Measurements from ENCODE around the gene MYO7A. TPM values are rescaled to one million over a fixed set of nuclear protein-coding genes. Genes with fewer than 3 reads are reported as not detected.

The MYO7A gene
- total RNA-seq, 1 donor from 2014 or later = 0.18 TPM

DNA sequence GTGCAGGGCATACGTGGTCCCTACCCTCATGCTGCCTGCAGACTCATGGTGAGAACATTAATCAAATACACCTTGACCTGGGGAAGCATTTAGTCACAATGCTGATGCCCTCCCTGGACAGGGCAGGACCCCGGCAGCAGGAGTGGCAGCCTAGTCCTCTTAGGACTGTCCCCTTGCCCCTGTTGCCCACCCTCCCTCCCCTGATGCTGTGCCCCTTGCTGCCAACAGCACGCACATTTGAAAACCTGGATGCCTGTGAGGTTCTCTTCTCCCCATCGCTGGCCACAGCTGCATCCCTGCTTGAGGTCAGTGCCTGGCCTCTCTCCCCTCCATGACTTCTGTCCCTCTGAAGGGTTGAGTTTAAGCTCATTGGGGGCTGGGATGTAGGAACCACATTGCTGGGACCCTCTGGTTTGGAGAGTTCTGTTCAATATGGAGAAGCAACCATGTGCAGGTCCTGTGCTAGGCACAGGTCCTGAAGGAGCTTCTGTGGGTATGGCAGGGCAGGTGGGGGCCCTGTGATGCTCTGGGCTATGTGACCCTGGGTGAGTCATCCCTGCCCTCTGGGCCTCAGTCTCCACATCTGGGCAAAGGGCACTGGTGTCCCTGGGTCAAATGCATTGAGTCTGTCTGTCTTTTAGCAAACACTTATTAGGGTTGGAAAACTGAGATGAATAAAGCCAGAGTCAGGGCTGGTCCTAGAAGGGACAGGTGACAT lies 31.3 kb downstream of the MYO7A start:
- DNase-seq (ENCODE audit: extremely low read depth, low read depth, low spot score) = no peak

DNA sequence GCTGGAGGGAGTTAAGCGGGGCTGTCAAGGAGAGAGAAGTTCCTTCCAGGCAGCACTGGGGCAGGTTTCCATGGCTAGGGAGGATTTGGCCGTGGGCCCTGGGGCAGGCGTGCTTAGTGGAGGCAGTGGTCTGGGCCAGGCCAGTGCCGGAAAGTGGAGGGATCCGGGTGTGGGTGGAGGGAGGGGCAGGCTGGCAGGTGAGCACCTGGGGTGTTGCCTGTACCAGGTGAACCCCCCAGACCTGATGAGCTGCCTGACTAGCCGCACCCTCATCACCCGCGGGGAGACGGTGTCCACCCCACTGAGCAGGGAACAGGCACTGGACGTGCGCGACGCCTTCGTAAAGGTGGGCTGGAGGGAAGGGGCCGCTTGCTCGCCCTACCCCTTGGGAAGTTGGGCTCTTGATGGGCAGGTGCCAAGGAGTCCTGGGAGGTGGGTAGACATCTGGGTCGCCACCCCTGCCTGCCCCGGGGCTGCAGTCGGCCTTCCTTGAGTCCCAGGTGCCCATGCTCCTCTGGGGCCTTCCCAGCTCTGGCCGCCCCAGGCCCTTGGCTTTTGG lies 32.0 kb downstream of the MYO7A start:
- DNase-seq (ENCODE audit: extremely low read depth, low read depth, low spot score) = no peak

DNA sequence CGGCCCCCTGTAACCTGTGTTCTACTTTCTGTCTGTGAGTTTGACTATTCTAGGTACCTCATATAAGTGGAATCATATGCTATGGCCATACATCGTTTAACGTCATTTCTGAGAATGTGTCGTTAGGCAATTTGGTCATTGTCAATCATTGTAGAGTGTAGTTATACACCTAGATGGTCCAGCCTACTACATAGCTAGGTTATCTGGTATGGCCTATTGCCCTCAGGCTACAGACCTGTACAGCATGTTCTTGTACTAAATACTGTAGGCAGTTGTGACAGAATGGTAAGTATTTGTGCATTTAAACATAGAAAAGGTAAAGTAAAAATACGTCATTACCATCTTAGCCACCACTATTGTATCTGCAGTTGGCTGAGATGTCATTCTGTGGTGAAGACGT lies 35.2 kb downstream of the MYO7A start:
- no peak for DNase-seq (ENCODE audit: extremely low read depth, low read depth, low spot score)

DNA sequence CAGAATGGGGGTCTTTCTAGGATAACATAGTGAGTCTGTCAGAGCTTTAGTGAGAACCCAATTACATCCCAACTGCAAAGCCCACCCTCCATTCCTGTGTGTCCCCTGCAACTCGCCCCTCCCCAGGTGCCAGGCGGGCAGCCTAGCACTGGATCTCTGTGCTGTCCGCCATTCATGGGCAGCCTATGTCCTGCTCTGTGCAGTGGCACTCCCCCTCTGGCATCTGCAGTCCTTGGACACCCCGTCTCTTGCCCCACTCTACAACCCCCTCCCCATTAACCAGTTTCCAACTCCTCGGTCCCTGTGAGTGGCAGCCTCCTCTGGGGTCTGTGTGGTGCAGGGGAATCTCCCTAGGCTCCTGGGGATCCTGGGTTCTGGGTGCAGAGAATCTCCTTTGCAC lies 37.0 kb downstream of the MYO7A start:
- no peak for DNase-seq (ENCODE audit: extremely low read depth, low read depth, low spot score)

DNA sequence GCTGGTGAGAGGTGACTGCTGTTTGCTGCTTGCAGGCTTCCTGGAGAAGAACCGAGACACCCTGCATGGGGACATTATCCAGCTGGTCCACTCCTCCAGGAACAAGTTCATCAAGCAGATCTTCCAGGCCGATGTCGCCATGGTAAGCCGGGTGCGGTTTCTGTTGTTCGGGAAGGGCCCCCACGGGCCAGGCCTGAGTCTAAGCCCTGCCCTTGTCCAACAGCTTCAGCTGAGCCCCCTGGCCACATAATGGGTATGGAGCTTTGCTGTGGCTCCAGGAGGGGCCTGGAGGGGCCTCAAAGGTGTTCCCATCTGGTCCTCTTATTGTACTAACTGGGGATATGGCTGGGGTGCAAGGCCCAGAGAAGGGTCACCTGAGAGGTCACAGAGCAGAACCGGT lies 38.0 kb downstream of the MYO7A start:
- no peak for DNase-seq (ENCODE audit: extremely low read depth, low read depth, low spot score)

DNA sequence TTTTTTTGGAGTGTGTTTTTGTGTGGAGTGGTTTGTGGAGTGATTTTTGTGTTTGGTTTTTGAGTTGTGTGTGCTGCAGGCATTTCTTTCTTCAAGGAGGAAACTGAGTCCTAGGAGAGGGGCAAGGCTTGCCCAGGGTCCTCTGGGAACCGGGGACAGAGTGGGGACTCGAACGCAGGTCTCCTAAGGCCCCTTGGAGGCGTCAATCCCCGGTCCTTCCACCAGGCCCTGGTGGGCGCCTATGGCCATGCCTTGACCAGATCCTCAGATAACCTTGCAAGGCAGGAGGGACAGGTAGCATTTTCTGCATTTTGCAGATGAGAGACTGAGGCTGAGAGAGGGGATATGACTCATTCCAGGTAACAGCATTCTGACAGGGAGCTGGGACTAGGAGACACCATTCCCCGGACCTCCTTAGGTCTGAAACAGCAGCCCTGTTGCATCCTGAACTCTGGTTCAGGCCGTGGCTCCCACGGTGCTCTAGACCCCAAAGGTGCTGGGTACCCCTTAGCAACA lies 39.1 kb downstream of the MYO7A start:
- DNase-seq (ENCODE audit: extremely low read depth, low read depth, low spot score) = no peak

DNA sequence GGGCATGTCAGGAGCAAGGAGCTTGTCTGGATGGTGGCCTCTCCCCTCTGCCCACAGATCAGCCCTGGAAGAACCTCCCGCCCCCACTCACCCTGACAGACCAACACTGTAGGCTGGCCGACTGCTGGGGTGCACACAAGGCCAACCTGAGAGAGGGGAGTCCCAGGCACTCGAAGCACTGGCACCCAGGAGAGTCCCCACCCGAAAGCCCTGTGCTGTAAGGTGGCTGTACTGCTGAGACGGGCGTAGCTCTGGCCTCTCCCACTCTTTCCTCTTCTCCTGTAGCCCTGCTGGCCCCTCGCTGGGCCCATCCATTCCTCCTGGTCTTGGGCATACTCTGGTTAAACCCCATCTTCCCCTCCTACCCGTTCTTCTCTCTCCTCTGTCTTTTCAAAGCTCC lies 39.7 kb downstream of the MYO7A start:
- DNase-seq (ENCODE audit: extremely low read depth, low read depth, low spot score) = no peak

DNA sequence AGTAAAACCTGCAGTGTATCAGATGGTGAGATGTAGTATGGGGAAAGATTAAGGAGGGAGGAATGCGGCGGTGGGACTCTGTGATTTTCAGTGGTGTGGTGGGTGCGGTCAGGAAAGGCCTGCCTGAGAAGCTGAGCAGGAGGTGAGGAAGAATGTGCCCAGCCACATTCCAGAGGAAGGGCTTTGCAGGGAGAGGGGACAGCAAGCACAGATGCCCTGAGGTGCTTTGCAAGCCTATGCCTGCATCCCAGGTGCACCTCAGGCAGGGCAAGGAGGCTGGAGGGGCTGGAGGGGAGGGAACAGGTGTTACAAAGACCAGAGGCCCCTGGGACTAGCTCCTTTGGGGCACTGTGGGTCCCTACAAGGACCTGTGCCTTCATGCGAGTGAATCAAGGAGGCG lies 42.1 kb downstream of the MYO7A start:
- no peak for DNase-seq (ENCODE audit: extremely low read depth, low read depth, low spot score)

DNA sequence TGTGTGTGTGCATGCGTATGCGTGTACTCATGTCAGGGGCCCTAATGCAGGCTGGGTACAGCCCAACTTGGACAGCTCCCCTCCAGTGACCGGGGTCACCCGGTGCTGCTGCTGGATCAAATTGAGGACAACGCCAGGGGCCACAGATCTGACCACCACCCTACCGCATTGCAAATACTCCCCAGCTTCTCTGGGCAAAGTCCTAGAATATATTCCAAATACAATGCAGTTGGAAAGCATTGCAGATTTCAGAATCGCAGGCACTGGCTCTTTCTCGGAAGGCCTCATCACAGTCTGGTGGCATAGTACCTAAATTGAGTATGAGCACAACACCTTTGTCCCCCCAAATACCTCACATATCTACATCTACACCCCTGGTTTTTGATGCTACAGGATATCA lies 43.2 kb downstream of the MYO7A start:
- DNase-seq (ENCODE audit: extremely low read depth, low read depth, low spot score) = no peak

DNA sequence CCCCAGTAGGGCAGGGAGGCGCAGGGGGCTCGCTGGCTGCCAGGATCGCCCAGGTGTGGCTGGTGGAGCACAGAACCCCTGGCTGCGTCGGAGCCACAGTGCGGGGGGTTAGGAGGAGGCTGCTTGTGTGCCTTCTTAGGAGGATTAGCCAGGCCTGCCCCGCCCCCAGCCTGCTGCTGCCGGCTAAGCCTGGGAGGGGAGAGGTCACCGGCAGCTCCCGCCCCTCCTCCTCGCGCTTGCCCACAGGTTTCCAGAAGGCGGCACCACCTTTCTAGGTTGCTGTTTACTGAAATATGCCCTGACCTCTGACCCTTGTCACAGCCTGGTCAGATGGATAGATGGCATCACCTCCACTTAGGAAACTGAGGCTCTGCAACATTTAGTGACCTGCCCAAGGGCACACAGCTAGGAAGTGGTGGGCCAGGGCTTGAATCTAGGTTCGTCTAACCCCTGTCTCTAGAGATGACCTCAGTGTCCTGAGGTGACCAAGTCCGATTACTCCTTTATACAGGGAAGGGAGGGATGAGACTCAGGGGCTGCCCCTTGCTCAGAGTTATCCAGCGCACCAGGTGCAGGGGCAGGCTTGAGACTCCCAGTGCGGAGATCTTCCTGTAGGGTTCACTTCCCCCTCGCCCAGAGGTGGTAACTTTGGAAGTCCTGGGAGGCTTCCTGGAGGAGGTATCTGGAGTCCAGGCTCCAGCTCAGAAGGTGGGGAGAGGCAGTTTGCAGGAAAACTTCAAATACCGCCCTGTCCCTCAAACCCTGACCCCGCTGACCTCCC lies 44.0 kb downstream of the MYO7A start:
- DNase-seq (ENCODE audit: extremely low read depth, low read depth, low spot score) = no peak

DNA sequence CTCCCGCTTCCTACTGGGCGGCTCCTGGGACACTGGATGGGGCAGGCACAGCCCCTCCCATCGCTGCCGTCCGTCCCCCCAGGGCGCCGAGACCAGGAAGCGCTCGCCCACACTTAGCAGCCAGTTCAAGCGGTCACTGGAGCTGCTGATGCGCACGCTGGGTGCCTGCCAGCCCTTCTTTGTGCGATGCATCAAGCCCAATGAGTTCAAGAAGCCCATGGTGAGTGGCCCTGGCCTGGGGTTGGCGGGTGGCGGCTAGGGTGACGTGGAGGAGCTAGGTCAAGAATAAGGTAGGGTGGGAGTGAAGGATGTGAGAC lies 44.6 kb downstream of the MYO7A start:
- no peak for DNase-seq (ENCODE audit: extremely low read depth, low read depth, low spot score)

DNA sequence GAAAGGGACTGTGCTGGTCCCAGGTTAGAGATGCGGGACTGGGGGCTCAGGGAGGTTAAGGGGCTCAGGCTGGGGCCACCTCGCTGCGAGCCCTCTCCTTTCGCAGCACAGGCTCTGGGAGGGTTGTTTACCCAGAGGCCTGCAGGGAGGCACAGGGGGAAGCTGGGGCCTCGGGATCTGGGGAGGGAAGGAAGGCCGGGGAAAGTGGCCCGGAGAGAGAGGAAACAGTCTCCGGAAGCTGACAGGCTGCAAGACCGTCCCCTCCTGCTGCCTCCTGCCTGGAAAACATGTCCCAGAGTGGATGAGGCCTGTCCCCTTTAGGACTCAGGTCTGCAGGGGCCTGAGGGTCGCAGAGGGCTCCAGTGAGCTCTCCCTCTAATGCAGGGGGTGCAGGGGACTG lies 45.4 kb downstream of the MYO7A start:
- no peak for DNase-seq (ENCODE audit: extremely low read depth, low read depth, low spot score)

DNA sequence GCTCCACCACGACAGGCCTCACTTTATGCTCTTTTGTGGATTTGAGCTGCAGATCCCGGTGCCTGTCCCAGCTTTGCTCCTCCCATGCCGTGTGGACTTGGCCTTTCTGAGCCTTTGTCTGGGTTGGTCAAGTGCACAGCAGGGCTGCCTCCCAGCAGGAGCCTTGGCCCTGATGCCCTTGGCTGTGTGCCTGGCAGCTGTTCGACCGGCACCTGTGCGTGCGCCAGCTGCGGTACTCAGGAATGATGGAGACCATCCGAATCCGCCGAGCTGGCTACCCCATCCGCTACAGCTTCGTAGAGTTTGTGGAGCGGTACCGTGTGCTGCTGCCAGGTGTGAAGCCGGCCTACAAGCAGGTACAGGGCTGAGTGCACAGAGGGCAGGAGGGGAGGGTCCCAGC lies 46.5 kb downstream of the MYO7A start:
- DNase-seq (ENCODE audit: extremely low read depth, low read depth, low spot score) = no peak

DNA sequence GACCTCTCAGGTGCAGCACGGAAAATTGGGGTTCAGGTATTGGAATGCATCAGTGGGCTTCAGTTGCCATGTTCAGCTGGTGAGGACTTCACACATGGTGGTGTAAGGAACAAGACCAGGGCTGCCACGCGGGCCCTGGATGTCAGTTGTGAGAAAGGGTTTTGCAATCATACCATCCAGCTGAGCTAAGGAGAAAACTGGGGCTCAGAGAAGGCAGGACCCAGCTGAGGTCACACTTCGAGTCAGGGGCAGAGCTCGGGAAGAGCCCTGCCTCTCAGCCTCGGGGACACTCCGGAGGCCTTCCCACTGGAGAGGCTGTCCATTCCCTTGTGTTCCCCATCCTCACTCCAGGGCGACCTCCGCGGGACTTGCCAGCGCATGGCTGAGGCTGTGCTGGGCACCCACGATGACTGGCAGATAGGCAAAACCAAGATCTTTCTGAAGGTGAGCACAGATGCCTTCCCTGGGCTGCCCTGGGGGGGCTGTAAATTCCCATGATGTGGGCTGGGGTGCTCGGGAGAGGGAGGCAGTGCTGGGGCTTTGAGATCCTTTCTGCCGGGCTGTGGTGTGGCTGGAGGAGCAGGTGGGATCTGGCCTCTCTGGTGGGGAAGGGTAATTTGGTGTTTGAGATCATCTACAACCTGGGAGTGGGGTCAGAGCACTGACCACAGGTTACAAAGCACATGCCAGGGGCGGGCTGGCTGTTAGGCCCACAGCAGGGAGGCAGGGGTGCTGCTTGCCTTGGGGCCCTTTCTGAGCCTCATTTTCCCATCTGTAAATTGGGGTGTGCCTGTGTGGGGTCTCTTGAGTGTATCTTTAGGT lies 47.2 kb downstream of the MYO7A start:
- DNase-seq (ENCODE audit: extremely low read depth, low read depth, low spot score) = no peak

DNA sequence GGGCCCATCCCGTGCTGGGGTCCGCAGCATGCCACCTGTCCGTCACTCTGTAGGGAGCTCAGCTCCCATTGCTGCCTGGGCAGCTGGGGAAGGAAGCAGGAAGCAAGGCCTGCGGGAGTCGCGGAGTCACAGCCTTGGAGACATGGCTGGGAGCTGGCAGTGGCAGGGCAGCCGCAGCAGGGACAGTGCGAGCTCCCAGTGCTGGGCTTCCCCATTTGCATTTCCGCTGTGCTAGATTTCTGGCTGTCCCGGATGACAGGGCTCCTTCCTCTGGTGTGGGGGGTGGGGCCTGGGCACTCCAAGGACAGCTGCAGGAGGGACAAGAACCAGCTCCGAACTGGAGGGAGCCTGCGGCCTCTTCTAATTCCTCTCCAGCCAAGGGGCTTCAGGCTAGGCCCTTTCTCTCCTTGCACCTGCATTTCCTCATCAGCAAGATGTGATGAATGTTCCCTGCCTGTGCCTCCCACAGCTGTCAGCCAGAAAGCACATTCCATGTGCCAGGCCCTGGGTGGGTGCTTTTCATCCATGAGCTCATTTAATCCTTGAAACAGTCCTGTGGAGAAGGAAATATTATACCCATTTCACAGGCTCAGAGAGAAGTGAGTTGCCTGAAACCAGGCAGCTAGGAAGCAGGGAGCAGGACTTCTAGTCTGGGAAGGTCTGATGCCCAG lies 48.0 kb downstream of the MYO7A start:
- no peak for DNase-seq (ENCODE audit: extremely low read depth, low read depth, low spot score)

DNA sequence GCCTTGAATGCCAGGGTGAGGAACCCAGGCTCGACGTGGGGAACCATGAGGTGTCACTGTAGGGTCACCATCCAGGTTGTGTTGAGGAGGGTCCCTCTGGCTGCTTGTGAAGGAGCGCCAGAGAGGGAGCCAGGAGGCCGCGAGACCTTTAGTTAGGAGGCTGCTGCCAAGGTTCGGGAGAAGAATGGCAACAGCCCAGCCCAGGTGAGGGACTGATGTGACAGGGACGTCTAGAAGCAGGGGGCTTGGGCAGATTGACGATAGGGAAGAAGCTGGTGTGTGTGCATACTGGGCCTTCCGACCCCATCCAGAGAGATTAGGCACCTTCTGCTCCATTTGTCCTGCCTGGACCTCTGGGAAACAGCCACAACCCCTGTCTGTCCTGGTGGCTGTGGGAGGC lies 49.0 kb downstream of the MYO7A start:
- DNase-seq (ENCODE audit: extremely low read depth, low read depth, low spot score) = no peak

DNA sequence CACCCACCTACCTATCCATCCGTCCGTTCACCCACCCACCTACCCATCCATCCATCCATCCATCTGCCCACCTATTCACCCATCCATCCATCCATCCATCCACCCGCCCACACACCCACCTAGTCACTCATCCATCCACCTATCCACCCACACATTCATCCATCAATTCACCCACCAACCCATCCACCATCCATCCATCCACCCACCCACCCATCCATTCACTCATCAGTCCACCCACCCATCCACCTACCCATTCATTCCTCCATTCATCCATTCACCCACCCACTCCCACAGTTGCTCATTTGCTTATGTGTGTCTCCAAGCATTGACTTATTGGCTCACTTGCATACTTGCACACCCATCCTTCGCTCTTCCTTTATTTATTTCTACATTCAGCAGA lies 50.1 kb downstream of the MYO7A start:
- DNase-seq (ENCODE audit: extremely low read depth, low read depth, low spot score) = no peak

DNA sequence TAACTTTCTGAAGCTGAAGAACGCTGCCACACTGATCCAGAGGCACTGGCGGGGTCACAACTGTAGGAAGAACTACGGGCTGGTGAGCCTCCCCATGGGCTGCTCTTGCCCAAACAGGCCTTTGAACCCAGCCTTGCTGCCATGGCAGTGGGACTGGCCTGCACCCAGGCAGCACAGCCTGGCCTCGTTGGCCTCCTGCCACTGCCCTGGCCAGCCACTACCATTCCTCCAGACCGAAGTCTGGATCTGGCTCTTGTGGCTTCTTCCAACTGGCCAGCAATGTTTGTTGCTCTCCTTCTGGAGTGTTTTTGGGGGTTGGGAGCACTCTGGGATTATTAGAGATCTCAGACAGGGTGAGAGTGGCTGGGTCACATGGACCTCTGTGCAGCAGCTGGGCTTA lies 51.0 kb downstream of the MYO7A start:
- no peak for DNase-seq (ENCODE audit: extremely low read depth, low read depth, low spot score)

DNA sequence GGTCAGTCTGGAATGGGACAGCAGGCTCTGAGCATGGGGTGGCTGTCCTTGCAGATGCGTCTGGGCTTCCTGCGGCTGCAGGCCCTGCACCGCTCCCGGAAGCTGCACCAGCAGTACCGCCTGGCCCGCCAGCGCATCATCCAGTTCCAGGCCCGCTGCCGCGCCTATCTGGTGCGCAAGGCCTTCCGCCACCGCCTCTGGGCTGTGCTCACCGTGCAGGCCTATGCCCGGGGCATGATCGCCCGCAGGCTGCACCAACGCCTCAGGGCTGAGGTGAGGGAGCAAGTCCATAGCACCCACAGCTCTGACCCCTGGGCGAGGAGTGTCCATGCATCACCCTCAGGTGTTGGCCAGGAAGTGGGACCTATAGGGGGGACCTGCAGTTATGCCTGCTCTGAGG lies 51.6 kb downstream of the MYO7A start:
- no peak for DNase-seq (ENCODE audit: extremely low read depth, low read depth, low spot score)

DNA sequence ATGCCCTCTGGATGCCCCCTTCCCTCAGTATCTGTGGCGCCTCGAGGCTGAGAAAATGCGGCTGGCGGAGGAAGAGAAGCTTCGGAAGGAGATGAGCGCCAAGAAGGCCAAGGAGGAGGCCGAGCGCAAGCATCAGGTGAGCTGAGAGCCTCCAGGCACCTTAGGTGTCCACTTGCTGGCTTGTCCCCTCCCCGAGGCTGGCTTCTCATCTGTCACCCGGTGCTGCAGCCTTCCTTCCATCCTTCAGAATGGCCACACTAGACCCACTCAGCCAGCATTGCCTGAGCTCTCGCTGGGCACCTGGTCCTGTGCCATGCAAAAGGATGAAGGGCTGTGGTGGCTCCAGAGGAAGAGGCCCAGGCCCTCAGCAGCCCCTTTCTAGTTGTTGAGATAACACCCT lies 52.3 kb downstream of the MYO7A start:
- no peak for DNase-seq (ENCODE audit: extremely low read depth, low read depth, low spot score)

DNA sequence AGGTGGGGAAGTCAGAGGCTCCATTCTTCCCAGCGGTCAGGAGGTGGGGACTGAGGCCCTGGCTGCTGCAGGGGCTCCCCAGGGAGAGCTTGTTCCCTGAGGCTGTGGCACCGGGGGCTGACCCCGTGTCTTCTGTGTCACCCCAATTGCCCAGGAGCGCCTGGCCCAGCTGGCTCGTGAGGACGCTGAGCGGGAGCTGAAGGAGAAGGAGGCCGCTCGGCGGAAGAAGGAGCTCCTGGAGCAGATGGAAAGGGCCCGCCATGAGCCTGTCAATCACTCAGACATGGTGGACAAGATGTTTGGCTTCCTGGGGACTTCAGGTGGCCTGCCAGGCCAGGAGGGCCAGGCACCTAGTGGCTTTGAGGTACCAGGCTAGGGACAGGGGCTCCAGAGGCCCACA lies 53.2 kb downstream of the MYO7A start:
- DNase-seq (ENCODE audit: extremely low read depth, low read depth, low spot score) = no peak

Measured in glomerular endothelial cell (primary cell).